Measurements from ENCODE around the gene VASN.

DNA sequence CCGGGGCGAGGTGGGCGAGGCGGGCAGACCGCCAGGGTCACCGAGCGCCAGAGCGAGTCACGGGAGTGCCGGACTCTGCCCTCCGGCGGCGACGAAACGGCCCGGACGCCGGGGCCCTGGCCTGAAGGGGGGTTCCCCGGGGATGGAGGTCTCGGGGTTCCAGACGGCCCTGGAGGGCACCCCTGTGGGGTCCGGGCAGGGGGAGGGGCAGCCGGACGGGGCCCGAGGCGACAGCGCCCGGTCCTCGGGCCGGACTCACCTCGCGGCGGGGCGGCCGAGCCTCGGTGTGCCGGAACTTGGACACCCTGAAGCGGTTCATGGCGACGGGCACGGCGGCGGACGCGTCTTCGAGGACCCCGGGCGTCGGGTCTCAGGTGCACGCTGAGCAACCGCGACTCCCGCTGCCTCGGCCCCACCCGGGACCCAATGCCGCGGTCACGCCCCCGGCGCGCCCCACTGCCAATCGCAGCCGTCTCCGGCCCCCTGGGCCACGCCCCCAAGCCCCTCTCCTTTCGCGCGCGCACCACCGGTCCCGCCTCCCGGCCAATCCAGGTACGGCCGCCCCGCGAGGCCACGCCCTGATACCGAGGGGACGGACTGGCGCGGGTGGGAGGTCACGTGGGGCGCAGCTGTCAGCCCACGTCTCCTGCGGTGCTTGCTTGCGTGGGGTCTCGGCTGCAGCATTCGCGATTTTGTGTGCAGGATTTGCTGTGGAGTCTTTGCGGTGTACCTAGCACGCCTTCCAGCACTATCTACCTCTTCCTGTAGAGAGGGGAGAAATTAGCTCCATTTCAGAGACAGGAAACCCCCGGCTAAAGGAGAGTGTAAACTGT is 44.8 kb downstream of the VASN start, which contains the start of gene CORO7:
- TF ChIP-seq, protein P1, sequence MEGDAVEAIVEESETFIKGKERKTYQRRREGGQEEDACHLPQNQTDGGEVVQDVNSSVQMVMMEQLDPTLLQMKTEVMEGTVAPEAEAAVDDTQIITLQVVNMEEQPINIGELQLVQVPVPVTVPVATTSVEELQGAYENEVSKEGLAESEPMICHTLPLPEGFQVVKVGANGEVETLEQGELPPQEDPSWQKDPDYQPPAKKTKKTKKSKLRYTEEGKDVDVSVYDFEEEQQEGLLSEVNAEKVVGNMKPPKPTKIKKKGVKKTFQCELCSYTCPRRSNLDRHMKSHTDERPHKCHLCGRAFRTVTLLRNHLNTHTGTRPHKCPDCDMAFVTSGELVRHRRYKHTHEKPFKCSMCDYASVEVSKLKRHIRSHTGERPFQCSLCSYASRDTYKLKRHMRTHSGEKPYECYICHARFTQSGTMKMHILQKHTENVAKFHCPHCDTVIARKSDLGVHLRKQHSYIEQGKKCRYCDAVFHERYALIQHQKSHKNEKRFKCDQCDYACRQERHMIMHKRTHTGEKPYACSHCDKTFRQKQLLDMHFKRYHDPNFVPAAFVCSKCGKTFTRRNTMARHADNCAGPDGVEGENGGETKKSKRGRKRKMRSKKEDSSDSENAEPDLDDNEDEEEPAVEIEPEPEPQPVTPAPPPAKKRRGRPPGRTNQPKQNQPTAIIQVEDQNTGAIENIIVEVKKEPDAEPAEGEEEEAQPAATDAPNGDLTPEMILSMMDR (IDR thresholded peaks at IDR 0.05) = peak in 1 of 4 experiments; percentile 11
- no peak for TF ChIP-seq POLR2A (IDR thresholded peaks at IDR 0.05)
